SK-N-SH treated with all-trans-retinoic acid at 6 μM for 48 hours (cell line): ENCODE results near the gene TAF10.

Experiments used
- ATAC-seq: fragments of 200-7000 bp; cut with Tn5 transposase; 3 replicates; pipeline ENCODE4 v1.9.1; 2020; ENCODE audit warnings: mild to moderate bottlenecking, moderate library complexity
- ARNTL ChIP-seq: fragments of 450-650 bp; formaldehyde crosslinking; IDR thresholded peaks from 2 replicates; pipeline ENCODE4 v1.5.0; 2020; ENCODE audit warnings: low read depth, mild to moderate bottlenecking, moderate library complexity, borderline replicate concordance
- BACH2 ChIP-seq: fragments of 250-450 bp; sonication (Bioruptor Pico); IDR thresholded peaks from 2 replicates; pipeline ENCODE4 v1.9.0; 2021; ENCODE audit warnings: mild to moderate bottlenecking, borderline replicate concordance
- CSDC2 ChIP-seq: fragments of 250-450 bp; sonication (Bioruptor Pico); IDR thresholded peaks from 2 replicates; pipeline ENCODE4 v1.5.0; 2020; ENCODE audit warnings: mild to moderate bottlenecking, moderate library complexity
- GLIS3 ChIP-seq: fragments of 250-450 bp; sonication (Bioruptor Pico); IDR thresholded peaks from 2 replicates; pipeline ENCODE4 v1.5.0; 2020; ENCODE audit warnings: mild to moderate bottlenecking, moderate library complexity
- ISL1 ChIP-seq: fragments of 250-450 bp; sonication (Bioruptor Pico); IDR thresholded peaks from 2 replicates; pipeline ENCODE4 v2.1.2; 2022; ENCODE audit warnings: mild to moderate bottlenecking, moderate library complexity
- OSR1 ChIP-seq: fragments of 250-450 bp; sonication (Bioruptor Pico); IDR thresholded peaks from 2 replicates; pipeline ENCODE4 v1.8.0; 2022; ENCODE audit warnings: moderate library complexity, mild to moderate bottlenecking, inconsistent platforms
- POU6F1 ChIP-seq: fragments of 250-450 bp; sonication (Bioruptor Pico); IDR thresholded peaks from 2 replicates; pipeline ENCODE4 v1.8.0; 2021; ENCODE audit warnings: low read depth, mild to moderate bottlenecking, moderate library complexity, borderline replicate concordance
- PPARA ChIP-seq: fragments of 250-450 bp; sonication (Bioruptor Pico); IDR thresholded peaks from 2 replicates; pipeline ENCODE4 v1.5.0; 2020; ENCODE audit warnings: mild to moderate bottlenecking, borderline replicate concordance
- RARB ChIP-seq: fragments of 250-450 bp; sonication (Bioruptor Pico); IDR thresholded peaks from 2 replicates; pipeline ENCODE4 v1.8.0; 2021; ENCODE audit warnings: mild to moderate bottlenecking, moderate library complexity
- SNAI2 ChIP-seq: fragments of 250-450 bp; sonication (Bioruptor Pico); IDR thresholded peaks from 2 replicates; pipeline ENCODE4 v1.5.0; 2020; ENCODE audit warnings: mild to moderate bottlenecking, moderate library complexity
- TOX ChIP-seq: fragments of 250-450 bp; sonication (Bioruptor Pico); IDR thresholded peaks from 2 replicates; pipeline ENCODE4 v1.8.0; 2021; ENCODE audit warnings: mild to moderate bottlenecking, moderate library complexity, borderline replicate concordance
- ZC3H10 ChIP-seq: fragments of 250-450 bp; sonication (Bioruptor Pico); IDR thresholded peaks from 2 replicates; pipeline ENCODE4 v1.5.1; 2021; ENCODE audit warnings: mild to moderate bottlenecking, moderate library complexity
- ZFP3 ChIP-seq: fragments of 250-450 bp; sonication (Bioruptor Pico); IDR thresholded peaks from 2 replicates; pipeline ENCODE4 v1.5.0; 2020; ENCODE audit warnings: mild to moderate bottlenecking, moderate library complexity
- ZFP30 ChIP-seq: fragments of 450-650 bp; formaldehyde crosslinking; IDR thresholded peaks from 2 replicates; pipeline ENCODE4 v1.5.0; 2022; ENCODE audit warnings: mild to moderate bottlenecking, moderate library complexity
- ZNF565 ChIP-seq: fragments of 450-650 bp; formaldehyde crosslinking; conservative IDR thresholded peaks from 2 replicates; pipeline ENCODE4 v1.5.0; 2020; ENCODE audit warnings: low read depth, mild to moderate bottlenecking, moderate library complexity
- ZNF70 ChIP-seq: fragments of 450-650 bp; formaldehyde crosslinking; IDR thresholded peaks from 2 replicates; pipeline ENCODE4 v1.5.0; 2020; ENCODE audit warnings: mild to moderate bottlenecking, moderate library complexity
- ZNF8 ChIP-seq: fragments of 450-650 bp; formaldehyde crosslinking; IDR thresholded peaks from 2 replicates; pipeline ENCODE4 v1.5.0; 2020; ENCODE audit warnings: mild to moderate bottlenecking, moderate library complexity
- TF ChIP-seq, protein P1 (sequence below): fragments of 250-450 bp; sonication (Bioruptor Pico); IDR thresholded peaks from 2 replicates; pipeline ENCODE4 v1.8.0; 2020; ENCODE audit warnings: mild to moderate bottlenecking, moderate library complexity, borderline replicate concordance
- TF ChIP-seq, protein P2 (sequence below): fragments of 250-450 bp; sonication (Bioruptor Pico); IDR thresholded peaks from 2 replicates; pipeline ENCODE4 v1.5.0; 2020; ENCODE audit warnings: mild to moderate bottlenecking, moderate library complexity
- TF ChIP-seq, protein P3 (sequence below): fragments of 250-450 bp; sonication (Bioruptor Pico); IDR thresholded peaks from 2 replicates; pipeline ENCODE4 v1.5.1; 2021; ENCODE audit warnings: mild to moderate bottlenecking, moderate library complexity

TAF10 gene

DNA sequence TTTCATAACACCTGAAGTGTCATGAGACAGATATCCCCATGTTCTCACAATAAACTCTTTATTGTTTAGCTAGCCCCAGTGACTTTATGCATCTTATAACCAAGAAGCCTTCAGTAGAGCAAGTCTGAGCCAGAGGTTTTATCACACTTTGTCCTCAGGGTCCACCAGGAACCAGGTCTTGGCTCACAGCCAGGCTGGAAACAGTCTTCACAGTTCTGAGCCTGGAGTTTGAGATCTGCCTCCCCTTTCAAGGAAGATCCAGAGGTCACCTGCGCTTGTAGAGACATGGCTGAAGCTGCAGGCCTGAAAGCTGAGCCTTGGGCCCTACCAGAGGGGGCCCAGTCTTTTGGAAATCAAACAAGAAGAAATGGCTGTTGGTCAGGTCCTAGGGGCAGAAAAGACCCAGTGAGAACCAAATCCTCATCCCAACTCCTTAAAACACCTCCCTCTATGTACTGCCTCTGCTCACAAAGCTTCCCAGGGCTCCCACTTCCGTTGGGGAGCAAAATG, 12.1 kb downstream of the TAF10 start (continued):
- TF ChIP-seq POU6F1 (CRISPR knock-in tag) (no peak), OSR1 (CRISPR knock-in tag) (no peak), BACH2 (CRISPR knock-in tag) (no peak), ZNF70 (no peak), CSDC2 (CRISPR knock-in tag) (no peak), RARB (CRISPR knock-in tag) (no peak), ZC3H10 (CRISPR knock-in tag) (no peak)

- TF ChIP-seq OSR1 (CRISPR knock-in tag) (no peak), ZFP30 (CRISPR knock-in tag) (no peak)
- TF ChIP-seq, protein P1, sequence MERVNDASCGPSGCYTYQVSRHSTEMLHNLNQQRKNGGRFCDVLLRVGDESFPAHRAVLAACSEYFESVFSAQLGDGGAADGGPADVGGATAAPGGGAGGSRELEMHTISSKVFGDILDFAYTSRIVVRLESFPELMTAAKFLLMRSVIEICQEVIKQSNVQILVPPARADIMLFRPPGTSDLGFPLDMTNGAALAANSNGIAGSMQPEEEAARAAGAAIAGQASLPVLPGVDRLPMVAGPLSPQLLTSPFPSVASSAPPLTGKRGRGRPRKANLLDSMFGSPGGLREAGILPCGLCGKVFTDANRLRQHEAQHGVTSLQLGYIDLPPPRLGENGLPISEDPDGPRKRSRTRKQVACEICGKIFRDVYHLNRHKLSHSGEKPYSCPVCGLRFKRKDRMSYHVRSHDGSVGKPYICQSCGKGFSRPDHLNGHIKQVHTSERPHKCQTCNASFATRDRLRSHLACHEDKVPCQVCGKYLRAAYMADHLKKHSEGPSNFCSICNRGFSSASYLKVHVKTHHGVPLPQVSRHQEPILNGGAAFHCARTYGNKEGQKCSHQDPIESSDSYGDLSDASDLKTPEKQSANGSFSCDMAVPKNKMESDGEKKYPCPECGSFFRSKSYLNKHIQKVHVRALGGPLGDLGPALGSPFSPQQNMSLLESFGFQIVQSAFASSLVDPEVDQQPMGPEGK (CRISPR knock-in tag): no peak
- no peak for ATAC-seq
Measured at GRCh38 chr11:6599449-6599848, 12.6 kb downstream of the TAF10 start.

DNA sequence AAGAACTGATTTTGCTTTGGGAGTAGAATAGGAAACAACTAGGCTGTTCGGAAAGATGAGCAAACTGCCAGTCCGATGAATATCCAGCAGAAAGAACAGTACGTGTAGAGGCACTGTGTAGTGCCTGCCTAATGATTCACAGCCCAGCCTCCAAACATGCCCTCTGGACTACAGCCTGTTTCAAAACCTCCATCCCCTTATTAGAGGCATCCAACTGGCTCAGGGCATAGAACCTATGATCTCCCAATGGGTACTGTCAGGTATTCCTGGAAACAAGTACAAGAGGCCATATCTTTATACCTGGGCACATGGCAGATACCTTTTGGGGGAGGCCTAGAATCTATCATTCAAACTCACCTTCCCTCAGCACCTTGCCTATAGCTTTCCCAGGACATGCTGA, 13.5 kb downstream of the TAF10 start:
- ATAC-seq: no peak
- TF ChIP-seq ARNTL (CRISPR knock-in tag): no peak
- TF ChIP-seq, all 23 proteins: peak for 0

DNA sequence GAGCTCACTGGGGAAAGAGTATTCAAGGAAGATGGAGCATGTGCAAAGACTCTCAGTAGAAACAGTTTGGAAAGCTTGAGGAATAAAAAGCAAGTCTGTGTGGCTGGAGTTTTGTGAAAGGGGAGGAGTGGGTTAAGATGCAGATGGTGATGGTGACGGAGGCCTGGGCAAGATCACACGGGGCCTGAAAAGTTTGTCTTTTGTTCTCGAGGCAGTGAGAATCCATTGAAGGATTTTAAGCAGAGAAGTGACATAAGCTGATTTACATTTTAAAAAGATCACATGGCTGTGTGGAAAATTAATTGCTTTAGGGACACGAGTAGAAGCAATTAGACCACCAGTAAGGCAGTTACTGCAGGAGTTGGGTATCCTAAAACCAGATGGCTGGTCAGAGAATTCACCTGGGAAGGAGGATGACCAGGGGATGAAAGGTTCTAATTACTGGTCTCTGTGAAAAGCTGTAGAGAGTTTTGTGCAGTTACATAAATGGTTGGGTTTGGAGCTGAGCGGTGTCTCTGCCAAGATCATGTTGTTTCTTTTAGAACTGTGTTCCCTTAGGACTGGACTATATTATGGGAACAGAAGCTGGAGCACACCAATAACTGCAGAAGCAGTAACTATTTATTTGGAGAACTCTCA, 15.7 kb downstream of the TAF10 start:
- TF ChIP-seq ZNF565 (CRISPR knock-in tag) (no peak), ISL1 (CRISPR knock-in tag) (no peak), ARNTL (CRISPR knock-in tag) (no peak), ZFP3 (CRISPR knock-in tag) (no peak), ZNF8 (CRISPR knock-in tag) (no peak), CSDC2 (CRISPR knock-in tag) (no peak), GLIS3 (no peak), OSR1 (CRISPR knock-in tag) (no peak), SNAI2 (CRISPR knock-in tag) (no peak), ZC3H10 (CRISPR knock-in tag) (no peak), ZNF70 (no peak), RARB (CRISPR knock-in tag) (no peak), PPARA (CRISPR knock-in tag) (no peak), ZFP30 (CRISPR knock-in tag) (no peak), BACH2 (CRISPR knock-in tag) (no peak), POU6F1 (CRISPR knock-in tag) (no peak), TOX (CRISPR knock-in tag) (no peak)
- TF ChIP-seq, protein P1 (CRISPR knock-in tag): no peak
- TF ChIP-seq, protein P2, sequence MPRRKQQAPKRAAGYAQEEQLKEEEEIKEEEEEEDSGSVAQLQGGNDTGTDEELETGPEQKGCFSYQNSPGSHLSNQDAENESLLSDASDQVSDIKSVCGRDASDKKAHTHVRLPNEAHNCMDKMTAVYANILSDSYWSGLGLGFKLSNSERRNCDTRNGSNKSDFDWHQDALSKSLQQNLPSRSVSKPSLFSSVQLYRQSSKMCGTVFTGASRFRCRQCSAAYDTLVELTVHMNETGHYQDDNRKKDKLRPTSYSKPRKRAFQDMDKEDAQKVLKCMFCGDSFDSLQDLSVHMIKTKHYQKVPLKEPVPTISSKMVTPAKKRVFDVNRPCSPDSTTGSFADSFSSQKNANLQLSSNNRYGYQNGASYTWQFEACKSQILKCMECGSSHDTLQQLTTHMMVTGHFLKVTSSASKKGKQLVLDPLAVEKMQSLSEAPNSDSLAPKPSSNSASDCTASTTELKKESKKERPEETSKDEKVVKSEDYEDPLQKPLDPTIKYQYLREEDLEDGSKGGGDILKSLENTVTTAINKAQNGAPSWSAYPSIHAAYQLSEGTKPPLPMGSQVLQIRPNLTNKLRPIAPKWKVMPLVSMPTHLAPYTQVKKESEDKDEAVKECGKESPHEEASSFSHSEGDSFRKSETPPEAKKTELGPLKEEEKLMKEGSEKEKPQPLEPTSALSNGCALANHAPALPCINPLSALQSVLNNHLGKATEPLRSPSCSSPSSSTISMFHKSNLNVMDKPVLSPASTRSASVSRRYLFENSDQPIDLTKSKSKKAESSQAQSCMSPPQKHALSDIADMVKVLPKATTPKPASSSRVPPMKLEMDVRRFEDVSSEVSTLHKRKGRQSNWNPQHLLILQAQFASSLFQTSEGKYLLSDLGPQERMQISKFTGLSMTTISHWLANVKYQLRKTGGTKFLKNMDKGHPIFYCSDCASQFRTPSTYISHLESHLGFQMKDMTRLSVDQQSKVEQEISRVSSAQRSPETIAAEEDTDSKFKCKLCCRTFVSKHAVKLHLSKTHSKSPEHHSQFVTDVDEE (CRISPR knock-in tag): no peak
- TF ChIP-seq, protein P3, sequence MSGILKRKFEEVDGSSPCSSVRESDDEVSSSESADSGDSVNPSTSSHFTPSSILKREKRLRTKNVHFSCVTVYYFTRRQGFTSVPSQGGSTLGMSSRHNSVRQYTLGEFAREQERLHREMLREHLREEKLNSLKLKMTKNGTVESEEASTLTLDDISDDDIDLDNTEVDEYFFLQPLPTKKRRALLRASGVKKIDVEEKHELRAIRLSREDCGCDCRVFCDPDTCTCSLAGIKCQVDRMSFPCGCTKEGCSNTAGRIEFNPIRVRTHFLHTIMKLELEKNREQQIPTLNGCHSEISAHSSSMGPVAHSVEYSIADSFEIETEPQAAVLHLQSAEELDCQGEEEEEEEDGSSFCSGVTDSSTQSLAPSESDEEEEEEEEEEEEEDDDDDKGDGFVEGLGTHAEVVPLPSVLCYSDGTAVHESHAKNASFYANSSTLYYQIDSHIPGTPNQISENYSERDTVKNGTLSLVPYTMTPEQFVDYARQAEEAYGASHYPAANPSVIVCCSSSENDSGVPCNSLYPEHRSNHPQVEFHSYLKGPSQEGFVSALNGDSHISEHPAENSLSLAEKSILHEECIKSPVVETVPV (CRISPR knock-in tag): no peak
- TF ChIP-seq, all 23 proteins: peak for 0
- ATAC-seq: no peak
